ENCODE measurements around the gene PTCHD1.

Gene PTCHD1

GRCh38 chrX:23292988-23293651 lies 41.5 kb upstream of the PTCHD1 start:
- no peak overlapping the region for H2AFZ ChIP-seq
- H3K4me1 ChIP-seq: no peaks in the 10 kb centered on the region
- no peaks in the 10 kb centered on the region for H3K36me3 ChIP-seq (ENCODE audit: control insufficient read depth, insufficient read depth, low read length)
- no peak for TF ChIP-seq CTCF (IDR thresholded peaks at IDR 0.05)
- H3K4me3 ChIP-seq (ENCODE audit: low read depth, low read length): no peak overlapping the region
- H3K27me3 ChIP-seq (ENCODE audit: control insufficient read depth, insufficient read depth, low read length): no peaks in the 10 kb centered on the region
- no peak overlapping the region for H3K27ac ChIP-seq
- H3K79me2 ChIP-seq: no peaks in the 10 kb centered on the region
- H3K9me3 ChIP-seq (ENCODE audit: control insufficient read depth, low read length): no peaks in the 10 kb centered on the region
- no peak overlapping the region for H3K9ac ChIP-seq
- H3K4me2 ChIP-seq (ENCODE audit: low read length): no peak overlapping the region

- TF ChIP-seq CTCF (IDR thresholded peaks at IDR 0.05): no peak
- H3K4me3 ChIP-seq (ENCODE audit: low read depth, low read length): no peak overlapping the region
- H3K4me2 ChIP-seq (ENCODE audit: low read length): no peak overlapping the region
- no peaks in the 10 kb centered on the region for H3K79me2 ChIP-seq
- H3K4me1 ChIP-seq: no peaks in the 10 kb centered on the region
- H3K36me3 ChIP-seq (ENCODE audit: control insufficient read depth, insufficient read depth, low read length): no peaks in the 10 kb centered on the region
- no peak overlapping the region for H3K9ac ChIP-seq
- H2AFZ ChIP-seq: no peak overlapping the region
- no peak overlapping the region for H3K27ac ChIP-seq
- no peaks in the 10 kb centered on the region for H3K27me3 ChIP-seq (ENCODE audit: control insufficient read depth, insufficient read depth, low read length)
- no peaks in the 10 kb centered on the region for H3K9me3 ChIP-seq (ENCODE audit: control insufficient read depth, low read length)
Observed at GRCh38 chrX:23304881-23305280, 29.8 kb upstream of the PTCHD1 start.

- Histone ChIP-seq H2AFZ (no peak overlapping the region), H3K4me1 (no peaks in the 10 kb centered on the region), H3K27me3 (ENCODE audit: control insufficient read depth, insufficient read depth, low read length) (no peaks in the 10 kb centered on the region), H3K4me3 (ENCODE audit: low read depth, low read length) (no peak overlapping the region), H3K9ac (no peak overlapping the region), H3K4me2 (ENCODE audit: low read length) (no peak overlapping the region), H3K36me3 (ENCODE audit: control insufficient read depth, insufficient read depth, low read length) (no peaks in the 10 kb centered on the region), H3K9me3 (ENCODE audit: control insufficient read depth, low read length) (no peaks in the 10 kb centered on the region), H3K27ac (no peak overlapping the region), H3K79me2 (no peaks in the 10 kb centered on the region)
- TF ChIP-seq CTCF (IDR thresholded peaks at IDR 0.05): no peak
Observed at GRCh38 chrX:23311731-23312130, 22.9 kb upstream of the PTCHD1 start.

- Histone ChIP-seq H3K79me2 (no peaks in the 10 kb centered on the region), H3K36me3 (ENCODE audit: control insufficient read depth, insufficient read depth, low read length) (no peaks in the 10 kb centered on the region), H3K4me3 (ENCODE audit: low read depth, low read length) (no peak overlapping the region), H3K9me3 (ENCODE audit: control insufficient read depth, low read length) (no peaks in the 10 kb centered on the region), H3K27ac (no peak overlapping the region), H3K4me2 (ENCODE audit: low read length) (no peak overlapping the region), H3K27me3 (ENCODE audit: control insufficient read depth, insufficient read depth, low read length) (no peaks in the 10 kb centered on the region), H2AFZ (no peak overlapping the region), H3K9ac (no peak overlapping the region), H3K4me1 (no peaks in the 10 kb centered on the region)
- TF ChIP-seq CTCF (IDR thresholded peaks at IDR 0.05): no peak
Observed at GRCh38 chrX:23312136-23312535, 22.5 kb upstream of the PTCHD1 start.
